T-cell (primary cell): ENCODE data around the gene AKAP6. TPM values are rescaled to one million over a fixed set of nuclear protein-coding genes. Genes with fewer than 3 reads are reported as not detected.

Source experiments
- ATAC-seq, 4 experiments: fragments of 200-7000 bp in 3 of 4; fragments of 150-1000 bp in 1 of 4; cut with Tn5 transposase; replicated peaks in 1 of 4; 1 replicate in 3 of 4; 2 replicates in 1 of 4; pipeline ENCODE4 v1.10.0; 2021; ENCODE audit warnings: moderate library complexity in 3 of 4, mild to moderate bottlenecking in 2 of 4, moderate number of reproducible peaks in 1 of 4
- CTCF ChIA-PET, 2 donors: fragments of 300-600 bp; sonication (Branson Sonifier 250); formaldehyde crosslinking; loops; one replicate each; lab custom pipeline; 2022; ENCODE audit warnings: antibody characterized with exemption in 2 of 2; lab: Charles Lee
- POLR2A ChIA-PET, 2 donors: fragments of 300-600 bp; sonication (Branson Sonifier 250); formaldehyde crosslinking; loops; one replicate each; lab custom pipeline; 2022; ENCODE audit warnings: antibody characterized with exemption in 2 of 2; lab: Charles Lee
- DNase-seq, 35 experiments: peaks; one replicate each; pipeline versions ENCODE4 v3.0.0 to v3.0.0-alpha.2; 2013 to 2023
- H3K27ac ChIP-seq: one replicate; pipeline ENCODE4 v1.5.1; 2013; ENCODE audit warnings: low read length
- H3K27me3 ChIP-seq, 2 experiments: replicated peaks in 1 of 2; 1 replicate in 1 of 2; 2 replicates in 1 of 2; pipeline versions ENCODE4 v1.6.1 to v1.7.0; 2013; ENCODE audit warnings: low read length in 1 of 2, mixed read lengths in 1 of 2; ENCODE audit not compliant: control insufficient read depth in 2 of 2, insufficient read depth in 2 of 2; ENCODE audit errors: extremely low read depth in 1 of 2
- H3K36me3 ChIP-seq, 2 donors: 1 replicate in 1 of 2; 2 replicates in 1 of 2; pipeline versions ENCODE4 v1.6.1 to v1.7.0; 2013; ENCODE audit warnings: low read length in 1 of 2; ENCODE audit not compliant: control insufficient read depth in 2 of 2, insufficient read depth in 1 of 2; ENCODE audit errors: extremely low read depth in 1 of 2
- H3K4me1 ChIP-seq, 2 experiments: 1 replicate in 1 of 2; 2 replicates in 1 of 2; pipeline versions ENCODE4 v1.6.1 to v1.7.0; 2013; ENCODE audit warnings: low read length in 2 of 2, mixed read lengths in 1 of 2; ENCODE audit not compliant: insufficient read depth in 2 of 2, control insufficient read depth in 1 of 2; ENCODE audit errors: extremely low read depth in 1 of 2
- H3K4me3 ChIP-seq, 2 donors: 1 replicate in 1 of 2; 2 replicates in 1 of 2; pipeline versions ENCODE4 v1.5.1 to v1.7.0; 2013; ENCODE audit warnings: mild to moderate bottlenecking in 2 of 2, low read length in 1 of 2, moderate library complexity in 1 of 2; ENCODE audit not compliant: control insufficient read depth in 1 of 2; ENCODE audit errors: extremely low read depth in 1 of 2
- H3K9me3 ChIP-seq: 2 replicates; pipeline ENCODE4 v1.7.0; 2013
- H3K27ac Mint-ChIP-seq, 2 donors: one replicate each; pipeline ENCODE4 v1.8.0; 2020 to 2021; ENCODE audit warnings: mild to moderate bottlenecking in 2 of 2, mixed read lengths in 2 of 2
- H3K27me3 Mint-ChIP-seq, 2 donors: one replicate each; pipeline ENCODE4 v1.8.0; 2021 to 2022; ENCODE audit warnings: mixed read lengths in 2 of 2
- H3K36me3 Mint-ChIP-seq: one replicate; pipeline ENCODE4 v1.8.0; 2021; ENCODE audit warnings: mixed read lengths
- H3K4me1 Mint-ChIP-seq, 3 donors: one replicate each; pipeline ENCODE4 v1.8.0; 2020 to 2022; ENCODE audit warnings: mixed read lengths in 3 of 3, mild to moderate bottlenecking in 1 of 3
- H3K4me3 Mint-ChIP-seq, 3 donors: one replicate each; pipeline ENCODE4 v1.8.0; 2020 to 2022; ENCODE audit warnings: mild to moderate bottlenecking in 3 of 3, mixed read lengths in 3 of 3, moderate library complexity in 3 of 3
- H3K9me3 Mint-ChIP-seq, 3 donors: one replicate each; pipeline ENCODE4 v1.8.0; 2020 to 2022; ENCODE audit warnings: mixed read lengths in 3 of 3
- WGBS: methylation state at CpG from one replicate; pipeline ENCODE4 v1.1.5; 2013; ENCODE audit warnings: missing lambda C conversion rate; ENCODE audit not compliant: insufficient coverage; 5-methylcytosine and 5-hydroxymethylcytosine counted together
- total RNA-seq, 35 experiments: library from RNA in 6 of 35; stranded (reverse) in 6 of 35; fragments of 120-200 nt in 1 of 35; gene quantifications; one replicate each; pipeline versions ENCODE4 v1.2.1 to v1.2.4 and lab custom pipeline; 2013 to 2026

Gene AKAP6
- total RNA-seq, 5 donors from 2014 or later (not counting 1 experiment from before 2014, with no cell fraction given): 1.7 to 6.6 (median 2.6) TPM

- Mint-ChIP-seq H3K4me3 (no peak overlapping the region), H3K9me3 (no peaks in the 10 kb centered on the region), H3K27me3 (no peaks in the 10 kb centered on the region), H3K27ac (no peak overlapping the region), H3K36me3 (no peaks in the 10 kb centered on the region), H3K4me1 (no peaks in the 10 kb centered on the region)
- H3K9me3 ChIP-seq: no peaks in the 10 kb centered on the region
- H3K27ac ChIP-seq: no peak overlapping the region
- ATAC-seq (no peak), DNase-seq (no peak)
- no peak overlapping the region for H3K4me3 ChIP-seq
- ChIA-PET POLR2A (no interaction called here), CTCF (no interaction called here)
- H3K36me3 ChIP-seq: no peaks in the 10 kb centered on the region
- H3K27me3 ChIP-seq: no peaks in the 10 kb centered on the region
- no peaks in the 10 kb centered on the region for H3K4me1 ChIP-seq
These were observed 304.8 kb downstream of the AKAP6 start for GRCh38 chr14:32633930-32634329.

GRCh38 chr14:32635061-32635719, 306.1 kb downstream of the AKAP6 start:
- DNase-seq: no peak
- H3K4me1 ChIP-seq: no peaks in the 10 kb centered on the region
- Mint-ChIP-seq H3K27me3 (no peaks in the 10 kb centered on the region), H3K36me3 (no peaks in the 10 kb centered on the region), H3K9me3 (no peaks in the 10 kb centered on the region), H3K4me3 (no peak overlapping the region), H3K27ac (no peak overlapping the region), H3K4me1 (no peaks in the 10 kb centered on the region)
- no CpG with 5 or more reads among the region's 2 CpGs for WGBS
- CTCF ChIA-PET: no interaction called here
- H3K36me3 ChIP-seq: no peaks in the 10 kb centered on the region
- no peak overlapping the region for H3K27ac ChIP-seq
- H3K27me3 ChIP-seq: no peaks in the 10 kb centered on the region
- no peak overlapping the region for H3K4me3 ChIP-seq
- H3K9me3 ChIP-seq: no peaks in the 10 kb centered on the region
- POLR2A ChIA-PET: no interaction called here
- no peak for ATAC-seq

- DNase-seq: no peak
- ATAC-seq: no peak
- no peak overlapping the region for H3K4me3 ChIP-seq
- Mint-ChIP-seq H3K4me3 (no peak overlapping the region), H3K36me3 (no peaks in the 10 kb centered on the region), H3K9me3 (no peaks in the 10 kb centered on the region), H3K27me3 (no peaks in the 10 kb centered on the region), H3K27ac (no peak overlapping the region), H3K4me1 (no peaks in the 10 kb centered on the region)
- H3K27ac ChIP-seq: no peak overlapping the region
- H3K9me3 ChIP-seq: no peaks in the 10 kb centered on the region
- H3K27me3 ChIP-seq: no peaks in the 10 kb centered on the region
- no peaks in the 10 kb centered on the region for H3K36me3 ChIP-seq
- H3K4me1 ChIP-seq: no peaks in the 10 kb centered on the region
- ChIA-PET POLR2A (no interaction called here), CTCF (no interaction called here)
- WGBS: no CpG with 5 or more reads among the region's 2 CpGs
These were observed 308.5 kb downstream of the AKAP6 start for GRCh38 chr14:32637582-32637981.

- ChIA-PET CTCF (no interaction called here), POLR2A (no interaction called here)
- Mint-ChIP-seq H3K27ac (no peak overlapping the region), H3K4me3 (no peak overlapping the region), H3K36me3 (no peaks in the 10 kb centered on the region), H3K4me1 (no peaks in the 10 kb centered on the region), H3K9me3 (no peaks in the 10 kb centered on the region), H3K27me3 (no peaks in the 10 kb centered on the region)
- no peaks in the 10 kb centered on the region for H3K36me3 ChIP-seq
- no peaks in the 10 kb centered on the region for H3K9me3 ChIP-seq
- no peaks in the 10 kb centered on the region for H3K27me3 ChIP-seq
- H3K4me1 ChIP-seq: no peaks in the 10 kb centered on the region
- no peak for DNase-seq
- no peak for ATAC-seq
- no peak overlapping the region for H3K27ac ChIP-seq
- no peak overlapping the region for H3K4me3 ChIP-seq
- WGBS: no CpG with 5 or more reads among the region's 2 CpGs
These were observed 310.1 kb downstream of the AKAP6 start for GRCh38 chr14:32639208-32639607.

GRCh38 chr14:32645551-32645950, 316.5 kb downstream of the AKAP6 start:
- no peaks in the 10 kb centered on the region for H3K27me3 ChIP-seq
- Mint-ChIP-seq H3K27me3 (no peaks in the 10 kb centered on the region), H3K4me1 (no peaks in the 10 kb centered on the region), H3K27ac (no peak overlapping the region), H3K4me3 (no peak overlapping the region), H3K9me3 (no peaks in the 10 kb centered on the region), H3K36me3 (no peaks in the 10 kb centered on the region)
- ChIA-PET CTCF (no interaction called here), POLR2A (no interaction called here)
- DNase-seq (no peak), ATAC-seq (no peak)
- H3K4me1 ChIP-seq: no peaks in the 10 kb centered on the region
- H3K36me3 ChIP-seq: no peaks in the 10 kb centered on the region
- no CpG with 5 or more reads among the region's 1 CpG for WGBS
- H3K9me3 ChIP-seq: no peaks in the 10 kb centered on the region
- no peak overlapping the region for H3K4me3 ChIP-seq
- no peak overlapping the region for H3K27ac ChIP-seq

GRCh38 chr14:32648434-32648833, 319.3 kb downstream of the AKAP6 start:
- H3K27ac Mint-ChIP-seq: no peak overlapping the region
- H3K4me3 ChIP-seq: no peak overlapping the region
- DNase-seq (no peak), ATAC-seq (no peak)
- POLR2A ChIA-PET: no interaction called here
- H3K36me3 Mint-ChIP-seq: no peaks in the 10 kb centered on the region
- H3K4me1 Mint-ChIP-seq: no peaks in the 10 kb centered on the region
- H3K27me3 ChIP-seq: no peaks in the 10 kb centered on the region
- H3K9me3 Mint-ChIP-seq: peaks cover 0 to 4% (median 0%) of the 10 kb centered on the region in 3 donors
- H3K4me1 ChIP-seq: no peaks in the 10 kb centered on the region
- H3K9me3 ChIP-seq: no peaks in the 10 kb centered on the region
- H3K27ac ChIP-seq: no peak overlapping the region
- no peak overlapping the region for H3K4me3 Mint-ChIP-seq
- no peaks in the 10 kb centered on the region for H3K36me3 ChIP-seq
- no peaks in the 10 kb centered on the region for H3K27me3 Mint-ChIP-seq
- CTCF ChIA-PET: interaction anchor here in 1 of 2 donors (0.6 kb wide), 1 partner anchor 1678 kb away, joined by 3 read pairs; no protein-coding TSS in a partner anchor

GRCh38 chr14:32650030-32650429, 320.9 kb downstream of the AKAP6 start:
- Mint-ChIP-seq H3K27ac (no peak overlapping the region), H3K9me3 (peaks cover 0 to 4% (median 0%) of the 10 kb centered on the region in 3 donors), H3K36me3 (no peaks in the 10 kb centered on the region), H3K4me3 (no peak overlapping the region), H3K4me1 (no peaks in the 10 kb centered on the region), H3K27me3 (no peaks in the 10 kb centered on the region)
- ATAC-seq: no peak
- ChIA-PET POLR2A (no interaction called here), CTCF (no interaction called here)
- DNase-seq: no peak
- H3K27ac ChIP-seq: no peak overlapping the region
- 91% methylated on average over 4 of the region's 7 CpGs for WGBS
- no peaks in the 10 kb centered on the region for H3K9me3 ChIP-seq
- H3K27me3 ChIP-seq: no peaks in the 10 kb centered on the region
- no peaks in the 10 kb centered on the region for H3K4me1 ChIP-seq
- H3K4me3 ChIP-seq: no peak overlapping the region
- no peaks in the 10 kb centered on the region for H3K36me3 ChIP-seq
